ENCODE results near the gene ALDH1A1.

Gene ALDH1A1

DNA sequence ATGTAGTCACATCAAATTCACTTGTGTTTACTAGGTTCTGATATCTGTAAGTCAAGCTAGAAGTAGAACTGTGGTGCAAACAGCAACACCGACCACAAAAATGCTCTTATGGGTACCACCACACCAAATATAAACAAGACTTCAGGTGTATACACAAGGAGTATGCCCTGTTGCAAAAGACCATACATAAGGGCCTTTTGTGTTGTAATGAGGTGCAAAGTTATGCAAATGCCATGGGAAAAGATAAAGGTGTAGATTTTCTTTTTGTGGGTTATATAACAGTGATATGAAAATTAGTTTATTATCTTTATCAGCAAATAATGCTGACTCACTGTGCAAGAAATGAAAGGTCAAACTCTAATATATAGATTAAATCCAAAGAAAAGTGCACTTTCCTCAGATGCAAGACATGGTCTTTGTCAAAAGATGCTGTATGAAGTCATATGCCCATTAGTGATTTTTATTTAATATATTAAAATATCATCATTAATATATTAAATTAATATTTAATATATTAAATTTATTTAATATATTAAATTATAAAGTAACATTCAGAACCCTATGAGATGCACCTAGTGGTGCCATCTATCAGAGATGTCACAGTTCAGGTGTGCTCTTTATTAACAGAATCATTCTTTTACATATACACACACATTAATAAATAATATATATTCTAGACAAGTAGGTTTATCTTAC, 26.7 kb upstream of the ALDH1A1 start:
- no peak for DNase-seq (ENCODE audit: low read depth)

DNA sequence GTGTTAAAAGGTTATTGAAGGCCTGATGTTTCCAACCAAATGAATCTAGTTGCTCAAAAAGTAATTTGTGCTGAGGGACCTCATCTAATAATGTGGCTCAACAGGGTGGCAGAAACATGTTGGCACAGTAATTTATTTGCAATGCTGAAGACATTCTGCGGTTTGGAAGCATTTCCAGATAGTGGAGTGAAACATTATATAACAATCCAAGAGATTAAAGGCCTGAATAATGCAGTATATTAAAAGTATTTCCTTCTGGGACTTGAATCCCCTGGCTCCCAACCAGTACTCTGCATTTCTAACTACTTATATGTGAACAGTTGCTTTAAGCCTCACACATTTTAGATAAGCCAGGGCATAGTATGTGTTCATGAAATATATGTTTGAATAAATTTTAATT, 25.9 kb upstream of the ALDH1A1 start:
- DNase-seq (ENCODE audit: low read depth), result peak; percentile 68

DNA sequence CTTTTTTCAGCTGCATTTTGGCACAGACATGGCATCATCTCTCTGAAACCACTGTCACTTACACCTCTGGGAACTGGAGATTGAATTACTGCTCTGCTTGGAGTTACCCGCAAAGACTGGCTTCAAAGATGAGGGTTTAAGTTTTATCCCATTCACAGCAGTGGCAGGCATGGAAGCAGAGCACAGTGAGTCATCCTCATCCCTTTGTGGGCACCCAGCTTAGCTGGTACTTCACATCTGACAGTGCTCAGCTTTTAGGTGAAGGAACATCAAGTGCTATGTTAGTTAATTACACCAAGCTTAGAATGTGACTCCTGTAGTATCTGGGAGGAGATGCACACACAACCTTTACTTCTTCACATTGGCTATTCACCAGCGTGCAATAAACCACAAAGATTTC, 24.8 kb upstream of the ALDH1A1 start:
- DNase-seq (ENCODE audit: low read depth), result no peak

DNA sequence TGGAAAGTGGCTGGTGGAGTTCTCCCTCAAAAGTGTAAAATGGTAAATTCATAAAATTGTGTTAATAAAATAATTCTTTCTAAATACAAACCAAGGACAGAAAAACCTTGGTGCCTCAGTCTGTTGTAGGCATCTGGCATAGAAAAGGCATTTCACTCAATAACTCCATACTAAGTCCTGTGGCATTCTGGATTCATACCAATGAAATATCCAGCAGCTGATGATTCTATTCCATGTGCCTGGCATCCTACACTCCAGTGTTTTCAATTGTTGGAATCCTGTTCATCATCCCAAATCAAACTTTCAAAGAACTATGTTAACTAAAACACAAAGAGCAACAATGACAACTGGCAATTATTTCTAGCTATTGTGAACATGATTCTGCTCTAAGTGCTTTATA, 21.6 kb upstream of the ALDH1A1 start:
- DNase-seq (ENCODE audit: low read depth), result no peak

DNA sequence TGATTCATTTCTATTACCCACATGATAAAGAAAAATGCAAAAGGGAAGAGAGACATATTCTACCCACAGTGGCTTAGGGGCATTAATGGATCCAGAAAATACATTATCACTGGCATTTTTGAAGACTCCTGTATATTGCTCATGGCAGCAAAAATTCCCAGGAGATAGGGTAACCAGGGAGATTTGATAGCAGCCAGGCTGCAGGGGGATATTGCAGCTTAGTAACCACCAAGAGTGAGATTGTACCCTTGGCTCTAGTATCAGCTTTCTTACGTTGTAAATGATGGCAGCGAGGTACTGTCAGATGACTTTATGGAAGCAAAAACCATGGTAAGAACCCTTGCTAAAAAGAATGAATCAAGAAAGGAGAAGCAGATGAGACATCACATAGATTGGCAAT, 19.8 kb upstream of the ALDH1A1 start:
- no peak for DNase-seq (ENCODE audit: low read depth)

DNA sequence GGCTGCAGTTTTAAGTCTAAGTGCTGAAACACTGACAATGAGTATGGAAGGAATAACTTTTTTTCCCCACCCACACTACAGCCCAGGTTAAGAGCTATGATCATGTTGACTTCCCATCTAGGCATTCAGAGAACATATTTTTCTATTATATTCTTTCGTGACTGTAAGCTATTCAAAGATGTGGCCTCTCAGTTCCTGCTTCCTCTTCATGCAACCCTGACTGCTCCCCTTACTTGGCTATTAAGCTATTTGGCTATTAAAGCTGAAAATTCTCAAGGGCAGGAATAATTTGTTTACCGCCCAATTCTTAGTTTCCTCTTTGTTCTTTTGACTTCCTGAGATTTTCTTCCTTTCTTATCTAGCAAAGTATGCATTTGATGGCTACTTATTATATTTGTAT, 18.6 kb upstream of the ALDH1A1 start:
- no peak for DNase-seq (ENCODE audit: low read depth)

DNA sequence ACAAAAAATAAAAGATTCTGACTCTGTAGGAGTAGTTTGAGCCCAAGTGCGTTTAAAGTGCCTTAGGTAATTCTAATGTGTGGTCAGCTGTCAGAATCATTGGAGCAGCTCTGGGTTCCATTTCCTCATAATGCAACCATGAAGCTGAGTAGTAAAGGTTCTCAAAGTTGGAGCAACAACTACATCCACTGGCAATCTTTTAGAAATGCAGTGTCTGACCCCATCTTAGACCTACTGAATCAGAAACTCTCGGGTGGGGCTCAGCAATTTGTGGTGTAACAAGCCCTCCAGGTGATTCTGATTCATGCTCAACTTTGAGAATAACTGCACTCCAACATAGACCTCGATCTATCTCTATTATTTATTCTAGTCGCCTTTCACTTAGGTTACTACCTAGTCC, 7.6 kb upstream of the ALDH1A1 start:
- DNase-seq (ENCODE audit: low read depth), result no peak

DNA sequence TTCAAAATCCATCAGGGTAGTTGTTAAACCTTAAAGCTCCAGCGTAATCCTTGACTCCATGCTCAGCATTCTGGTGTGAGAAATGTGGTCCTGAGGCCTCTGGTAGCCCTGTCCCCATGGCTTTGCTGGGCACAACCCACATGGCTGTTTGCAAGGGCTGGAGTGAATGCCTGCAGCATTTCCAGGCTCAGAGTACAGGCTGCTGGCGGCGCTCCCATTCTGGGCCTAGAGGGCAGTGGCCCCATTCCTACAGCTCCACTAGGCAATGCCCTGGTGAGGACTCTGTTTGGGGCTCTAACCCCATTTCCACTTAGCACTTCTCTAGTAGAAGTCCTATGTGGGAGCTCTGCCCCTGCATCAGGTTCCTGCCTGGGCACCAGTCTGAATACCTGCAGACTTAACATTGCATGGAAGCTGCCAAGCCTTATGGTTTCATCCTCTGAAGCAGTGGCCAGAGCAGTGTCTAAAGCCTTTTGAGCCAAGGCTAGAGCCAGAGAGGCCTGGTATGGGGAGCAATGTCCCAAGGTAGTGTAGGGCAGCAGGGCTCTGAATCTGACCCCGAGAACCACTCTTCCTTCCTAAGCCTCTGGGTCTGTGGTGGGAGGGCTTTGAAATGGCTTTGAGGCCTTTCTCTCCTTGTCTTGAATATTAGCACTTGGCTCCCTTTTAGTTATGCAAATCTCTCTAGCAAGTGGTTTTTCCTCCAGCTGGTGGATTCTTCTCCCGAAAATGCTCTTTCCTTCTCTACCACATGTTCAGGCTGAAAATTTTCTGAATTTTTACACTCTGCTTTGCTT, 5.8 kb upstream of the ALDH1A1 start:
- DNase-seq (ENCODE audit: low read depth), result no peak

DNA sequence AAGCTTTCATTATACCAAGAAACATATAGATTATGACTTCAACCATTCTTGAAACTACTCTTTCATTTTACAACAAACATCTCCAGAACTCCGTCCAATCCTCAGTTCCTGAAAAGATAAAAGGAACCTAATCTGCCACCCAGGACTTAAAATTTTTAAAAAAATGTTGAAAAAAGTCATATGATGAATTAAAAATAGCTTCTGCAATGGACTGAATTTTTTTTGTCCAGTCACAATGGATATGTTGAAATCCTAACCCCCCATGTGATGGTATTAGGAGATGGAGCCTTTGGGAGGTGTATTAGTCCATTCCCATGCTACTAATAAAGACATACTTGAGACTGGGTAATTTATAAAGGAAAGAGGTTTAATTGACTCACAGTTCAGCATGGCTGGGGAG, 2.7 kb upstream of the ALDH1A1 start:
- no peak for DNase-seq (ENCODE audit: low read depth)

DNA sequence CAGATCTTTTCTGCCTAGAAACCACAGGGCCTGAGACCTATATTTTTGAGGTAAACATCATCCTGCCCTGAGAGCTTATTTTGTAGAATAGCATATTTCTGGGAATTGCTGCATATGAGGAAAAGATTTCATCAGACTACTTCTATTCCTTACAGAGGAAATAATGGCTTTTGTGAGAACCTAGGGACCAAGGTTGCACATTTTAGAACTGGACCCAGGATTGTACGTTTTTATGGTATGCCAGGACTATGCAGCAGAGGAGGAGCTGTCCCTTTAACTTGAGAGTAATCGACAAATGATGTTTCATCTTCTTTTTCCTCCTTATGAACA, 2.2 kb upstream of the ALDH1A1 start:
- no peak for DNase-seq (ENCODE audit: low read depth)

DNA sequence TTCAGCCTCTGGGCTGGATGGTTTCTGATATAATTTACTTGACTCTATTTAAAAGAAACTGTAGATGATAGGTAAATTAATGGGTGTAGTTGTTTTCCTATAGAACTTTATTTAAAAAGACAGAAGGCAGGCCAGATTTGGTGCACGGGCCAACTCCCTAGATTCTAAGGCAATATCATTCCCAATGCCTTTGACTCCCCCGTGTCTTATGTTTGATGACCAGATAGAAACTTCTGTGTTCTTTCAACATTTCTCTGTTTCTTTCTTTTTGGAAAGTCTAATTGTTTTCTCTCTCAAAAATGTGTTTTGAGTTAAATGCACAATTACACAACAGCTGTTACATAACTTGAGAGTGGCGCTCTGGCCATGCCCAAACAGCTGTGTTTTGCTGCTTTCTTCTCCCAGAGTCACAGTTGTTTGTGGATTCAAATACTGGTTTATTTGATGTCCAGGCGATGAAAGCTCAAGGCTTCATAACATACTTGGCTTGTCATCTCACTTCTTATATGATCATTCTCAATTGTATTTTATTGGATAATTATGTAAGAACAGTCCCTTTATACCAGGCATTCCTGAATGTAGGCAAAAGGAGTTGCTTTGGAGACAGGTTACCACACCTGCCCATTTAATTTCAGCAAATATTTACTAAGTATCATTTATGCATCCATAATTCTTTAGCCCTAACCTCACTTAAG, 1.7 kb upstream of the ALDH1A1 start:
- peak; percentile 70 for DNase-seq (ENCODE audit: low read depth)

DNA sequence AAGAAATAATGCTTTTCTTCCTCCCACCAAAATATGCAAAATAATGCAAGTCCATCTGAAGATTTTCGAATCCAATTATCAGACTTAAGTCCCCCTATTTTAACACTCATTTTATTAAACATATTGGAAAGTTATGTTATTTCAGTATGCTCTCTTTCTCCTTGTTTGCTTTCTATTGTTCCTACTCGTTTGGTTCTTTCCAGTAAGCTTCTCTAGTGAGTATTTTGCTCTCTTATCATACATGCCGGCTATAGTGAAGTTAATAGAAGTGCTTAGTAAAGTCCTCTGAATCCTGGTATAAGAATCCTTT, 517 bp downstream of the ALDH1A1 start:
- no peak for DNase-seq (ENCODE audit: low read depth)

DNA sequence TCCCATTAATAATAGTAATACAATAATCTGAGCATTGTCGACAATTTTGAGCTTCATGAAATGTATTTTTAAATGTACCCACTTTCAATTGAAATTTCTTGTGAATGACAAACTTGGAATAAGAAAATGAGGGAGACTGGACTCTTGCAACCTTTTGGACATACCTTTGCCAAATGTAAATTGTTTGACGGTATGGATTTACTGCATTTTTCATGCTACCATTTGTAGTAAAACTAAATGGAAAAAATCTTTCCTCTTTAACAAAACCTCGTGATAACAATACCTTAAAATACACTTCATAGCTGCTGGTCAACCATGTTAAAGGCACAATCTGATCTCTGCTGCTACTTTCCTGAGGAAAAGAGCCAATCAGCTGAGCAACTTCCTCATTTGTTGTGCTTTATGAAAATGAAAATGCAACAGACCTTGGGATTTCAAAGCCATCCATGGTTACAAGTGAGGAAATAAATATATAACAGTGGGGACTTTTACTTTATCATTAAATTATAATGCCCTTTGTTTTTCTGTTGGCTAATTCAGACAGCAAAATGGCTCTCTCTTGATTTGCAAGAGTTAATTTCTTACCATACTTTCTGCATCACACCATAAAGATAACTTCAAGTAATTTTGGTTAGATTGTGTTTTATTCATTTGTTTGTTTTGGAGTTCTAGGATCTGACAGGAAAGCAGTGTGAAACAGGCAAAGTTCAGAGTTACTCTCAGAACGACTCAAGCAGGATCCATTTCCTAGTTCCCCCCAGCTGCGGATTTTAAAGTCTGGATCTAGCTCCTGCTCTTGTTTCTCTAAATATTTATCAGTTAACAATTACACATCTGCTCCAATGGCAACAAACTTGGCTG, 1.1 kb downstream of the ALDH1A1 start:
- DNase-seq (ENCODE audit: low read depth), result peak; percentile 4

DNA sequence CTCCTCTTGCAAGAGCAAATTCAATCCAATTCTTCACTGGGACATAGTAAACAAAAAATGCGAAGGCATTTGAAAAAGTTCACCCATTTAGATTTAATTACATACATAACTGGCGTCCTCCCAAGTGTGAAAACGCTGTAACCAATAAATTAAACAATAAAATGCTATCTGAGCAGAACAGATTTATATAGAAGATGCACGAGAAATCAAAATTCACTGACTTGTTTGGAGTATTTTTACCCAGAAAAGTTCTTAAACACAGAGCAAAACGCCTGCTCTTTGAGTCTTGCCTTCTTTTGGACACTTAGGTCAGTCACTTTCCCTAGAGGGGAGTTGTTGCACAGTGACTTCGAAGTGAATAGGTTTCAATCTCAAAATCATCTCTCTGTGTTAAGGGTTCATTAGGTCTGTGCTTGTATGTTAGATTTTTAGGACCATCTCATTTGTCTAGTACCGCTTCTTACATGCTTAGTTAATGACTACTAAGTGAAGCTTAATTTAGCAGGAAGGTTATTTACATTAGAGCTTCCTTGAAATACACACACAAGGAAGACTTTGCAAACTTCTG, 1.9 kb downstream of the ALDH1A1 start:
- DNase-seq (ENCODE audit: low read depth), result no peak

DNA sequence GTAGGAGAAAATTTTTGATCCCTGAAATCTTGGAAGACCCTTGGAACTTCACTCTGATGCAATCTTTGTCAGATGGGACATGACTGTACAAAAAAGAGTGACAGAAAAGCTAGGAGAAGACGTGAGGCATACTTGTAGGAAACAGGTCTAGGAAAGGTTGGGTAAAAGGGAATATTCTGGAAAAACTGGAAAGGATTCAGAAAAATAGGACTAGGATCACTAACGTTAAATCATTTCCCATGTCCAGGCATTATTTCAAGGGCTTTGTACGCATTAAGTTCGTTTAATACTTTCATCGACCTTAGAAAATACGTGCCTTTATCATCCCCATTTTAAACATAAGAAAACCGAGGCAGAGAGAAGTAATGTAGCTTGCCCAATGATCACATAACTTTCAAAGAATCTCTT, 2.9 kb downstream of the ALDH1A1 start:
- DNase-seq (ENCODE audit: low read depth), result no peak

DNA sequence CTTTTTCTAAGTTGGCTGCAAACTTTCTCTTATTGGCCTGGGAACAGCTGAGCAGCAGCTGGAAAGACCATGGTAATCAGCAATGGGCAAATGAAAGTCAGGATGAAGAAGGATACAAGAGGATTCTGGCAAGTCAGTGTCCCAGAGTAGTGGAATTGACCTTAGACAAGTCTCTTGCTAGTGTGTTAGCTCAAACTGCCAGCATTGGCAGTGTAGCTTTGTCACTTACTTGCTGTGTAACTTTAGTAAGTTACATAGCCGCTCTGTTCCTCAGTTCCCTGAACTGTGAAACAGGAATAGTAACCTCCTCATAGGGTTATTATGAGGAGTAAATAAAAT, 3.6 kb downstream of the ALDH1A1 start:
- DNase-seq (ENCODE audit: low read depth), result no peak

DNA sequence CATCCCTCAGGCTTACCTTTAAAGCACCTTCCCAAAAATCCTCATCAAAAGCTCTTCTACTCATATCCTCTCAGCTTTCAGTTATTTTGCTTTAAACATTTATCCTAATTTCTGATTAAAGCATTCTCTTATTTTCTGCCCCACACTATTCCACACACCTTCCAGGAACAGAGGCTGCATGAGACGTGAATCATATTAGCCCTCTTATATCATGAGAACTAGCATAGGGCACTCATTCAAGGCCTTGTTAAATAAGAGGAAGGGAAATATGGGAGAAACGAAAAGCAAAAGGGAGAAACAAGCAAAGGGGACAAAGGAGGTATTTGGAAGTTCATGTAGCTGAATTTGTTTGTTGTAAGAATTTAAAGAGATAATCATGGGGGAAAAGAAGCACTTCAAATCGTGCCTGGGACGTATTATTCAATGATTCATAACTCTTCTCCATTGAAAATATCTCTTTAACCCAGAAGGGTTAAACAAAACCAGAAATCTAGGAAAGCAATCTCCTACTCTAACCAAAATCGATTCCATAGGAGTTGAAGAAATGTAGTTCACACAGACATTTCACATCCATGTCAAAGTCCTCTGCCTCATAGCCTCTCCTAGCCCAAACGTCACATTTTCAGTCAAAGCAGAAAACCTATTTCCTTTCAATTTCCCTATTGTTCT, 4.1 kb downstream of the ALDH1A1 start:
- DNase-seq (ENCODE audit: low read depth), result no peak

DNA sequence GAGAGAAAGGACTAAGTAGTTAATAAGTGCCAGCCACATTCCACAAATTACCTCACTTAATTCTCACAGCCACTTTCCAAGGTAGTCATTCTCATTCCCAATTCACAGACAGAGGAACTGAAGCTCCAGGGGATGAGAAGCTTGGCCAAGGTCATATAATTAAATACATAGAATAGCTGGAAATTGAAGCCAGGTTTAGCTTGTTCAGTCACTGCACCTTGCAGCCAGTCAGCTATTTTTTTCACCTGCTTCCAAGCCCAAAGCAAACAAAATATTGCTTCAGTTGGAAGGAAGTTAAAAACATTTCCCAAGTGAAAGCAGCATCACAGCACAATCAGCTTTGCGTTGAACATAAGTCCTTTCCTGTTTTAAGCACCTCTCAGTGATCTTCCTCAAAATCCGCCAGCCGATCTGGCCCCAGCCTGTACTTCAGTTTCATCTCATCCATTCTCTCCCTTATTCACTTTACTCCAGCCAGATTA, 4.8 kb downstream of the ALDH1A1 start:
- DNase-seq (ENCODE audit: low read depth), result no peak

DNA sequence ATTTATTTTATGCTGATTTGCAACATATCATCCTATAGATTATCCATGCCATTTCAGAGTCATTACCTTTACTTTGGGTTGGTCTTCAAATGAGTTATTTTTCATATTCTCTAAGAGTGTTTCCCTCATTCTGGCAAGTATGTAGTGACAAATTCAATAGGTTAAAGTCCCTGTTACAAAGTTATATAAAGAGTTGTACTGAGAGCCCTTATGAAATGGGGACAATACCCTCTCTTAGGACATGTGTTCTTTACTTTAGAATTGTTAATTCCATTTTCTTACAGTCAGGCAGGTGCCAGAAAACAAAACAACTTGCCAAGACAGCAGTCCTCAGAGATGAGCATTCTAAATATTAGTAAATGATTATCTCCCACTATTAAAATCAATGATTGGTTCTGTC, 6.0 kb downstream of the ALDH1A1 start:
- no peak for DNase-seq (ENCODE audit: low read depth)

DNA sequence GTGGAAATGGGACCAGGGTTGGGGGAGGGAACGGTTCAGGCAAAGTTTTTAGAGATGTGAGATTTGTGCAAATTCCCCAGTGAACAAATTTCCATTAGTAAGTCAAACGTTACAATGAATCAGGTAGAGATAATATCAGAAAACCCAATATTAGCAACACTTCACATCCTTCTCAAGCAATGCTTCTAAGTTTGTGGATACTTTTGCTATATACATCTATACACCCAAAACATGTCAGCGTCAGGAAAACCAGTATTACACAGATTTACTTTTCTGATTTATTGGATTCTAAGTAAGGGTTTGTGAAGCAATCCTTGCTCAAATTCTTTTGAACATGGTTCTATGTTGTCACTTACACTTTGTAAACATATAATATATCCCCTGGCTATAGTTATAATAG, 6.5 kb downstream of the ALDH1A1 start:
- DNase-seq (ENCODE audit: low read depth), result no peak

DNA sequence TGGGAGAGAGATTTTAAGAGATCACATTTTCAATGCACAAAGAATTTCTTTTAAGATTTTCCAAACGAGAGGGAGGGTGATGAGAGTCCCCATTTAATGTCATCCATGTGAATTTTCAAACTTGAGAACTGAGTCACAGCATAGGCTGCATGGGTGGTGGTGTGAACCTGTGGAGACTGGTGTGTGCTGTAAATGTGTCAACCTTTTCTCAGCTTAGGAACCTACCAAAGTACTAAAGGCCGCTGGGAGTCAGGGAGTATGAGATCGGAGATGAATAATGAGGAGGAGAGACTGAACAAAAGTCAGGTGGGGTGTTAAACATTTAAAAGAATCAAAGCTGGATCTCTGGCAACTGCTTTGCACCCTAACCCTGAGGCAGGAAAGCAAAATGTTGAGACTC, 7.5 kb downstream of the ALDH1A1 start:
- DNase-seq (ENCODE audit: low read depth), result no peak
